WTC11 (cell line): ENCODE measurements around the gene CPEB4.

Experiments
- MLX ChIP-seq: sonication (generic); formaldehyde crosslinking; IDR thresholded peaks from 2 replicates; pipeline ENCODE4 v1.8.1; 2023; ENCODE audit warnings: mild to moderate bottlenecking, missing genetic modification reagents, moderate library complexity
- TF ChIP-seq, protein P1 (sequence below): fragments of 200-600 bp; IDR thresholded peaks from 2 replicates; pipeline ENCODE4 v1.8.0; 2022; ENCODE audit warnings: antibody characterized with exemption

DNA sequence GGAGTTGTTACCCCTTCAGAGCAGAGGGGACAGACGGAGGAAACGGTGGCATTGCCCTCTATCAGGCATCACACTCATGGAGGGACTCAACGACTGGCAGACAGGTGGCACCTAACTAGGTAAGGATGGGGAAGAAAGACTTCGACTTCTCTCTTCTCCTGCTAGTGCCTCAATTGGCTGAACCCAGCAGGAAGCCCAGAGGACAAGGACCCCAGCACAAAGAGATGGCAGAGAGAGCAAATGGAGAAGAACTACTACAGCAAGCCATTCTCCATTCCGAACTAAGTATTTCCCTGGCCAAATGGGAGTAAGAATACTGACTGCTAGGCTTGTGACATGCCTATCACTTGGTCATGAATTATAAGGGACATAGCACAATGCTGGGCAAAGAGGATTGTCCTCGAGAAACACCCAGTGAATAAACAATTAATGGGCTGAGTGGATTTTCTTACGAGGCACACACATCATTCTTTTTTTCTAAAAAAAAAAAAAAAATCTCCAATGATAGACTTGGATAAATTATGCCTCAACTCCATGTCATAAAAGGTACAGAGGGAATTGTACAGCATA, 35.3 kb upstream of the CPEB4 start:
- TF ChIP-seq, protein P1, sequence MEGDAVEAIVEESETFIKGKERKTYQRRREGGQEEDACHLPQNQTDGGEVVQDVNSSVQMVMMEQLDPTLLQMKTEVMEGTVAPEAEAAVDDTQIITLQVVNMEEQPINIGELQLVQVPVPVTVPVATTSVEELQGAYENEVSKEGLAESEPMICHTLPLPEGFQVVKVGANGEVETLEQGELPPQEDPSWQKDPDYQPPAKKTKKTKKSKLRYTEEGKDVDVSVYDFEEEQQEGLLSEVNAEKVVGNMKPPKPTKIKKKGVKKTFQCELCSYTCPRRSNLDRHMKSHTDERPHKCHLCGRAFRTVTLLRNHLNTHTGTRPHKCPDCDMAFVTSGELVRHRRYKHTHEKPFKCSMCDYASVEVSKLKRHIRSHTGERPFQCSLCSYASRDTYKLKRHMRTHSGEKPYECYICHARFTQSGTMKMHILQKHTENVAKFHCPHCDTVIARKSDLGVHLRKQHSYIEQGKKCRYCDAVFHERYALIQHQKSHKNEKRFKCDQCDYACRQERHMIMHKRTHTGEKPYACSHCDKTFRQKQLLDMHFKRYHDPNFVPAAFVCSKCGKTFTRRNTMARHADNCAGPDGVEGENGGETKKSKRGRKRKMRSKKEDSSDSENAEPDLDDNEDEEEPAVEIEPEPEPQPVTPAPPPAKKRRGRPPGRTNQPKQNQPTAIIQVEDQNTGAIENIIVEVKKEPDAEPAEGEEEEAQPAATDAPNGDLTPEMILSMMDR = no peak
- TF ChIP-seq MLX (CRISPR knock-in tag) = no peak
